Right kidney (tissue), 1 donor: Measurements from ENCODE around the gene ALDH9A1.
"Not testable (repeated sequence)": the region's sequence is repeated elsewhere in the genome, so short reads cannot be mapped to it uniquely, and the experiment has no call there.

Experiments
- DNase-seq: peaks from one replicate; pipeline ENCODE4 v3.0.0-alpha.2; 2016

Gene ALDH9A1

GRCh38 chr1:165696625-165697100 is 1.7 kb downstream of the ALDH9A1 start:
- no peak for DNase-seq

GRCh38 chr1:165695031-165695430 is 3.3 kb downstream of the ALDH9A1 start:
- no peak for DNase-seq

- DNase-seq: no peak
These were observed 10.3 kb downstream of the ALDH9A1 start for GRCh38 chr1:165688046-165688445.

GRCh38 chr1:165686971-165687433 is 11.4 kb downstream of the ALDH9A1 start:
- DNase-seq: no peak

- no peak for DNase-seq
These were observed 12.0 kb downstream of the ALDH9A1 start for GRCh38 chr1:165686121-165686970.

- no peak for DNase-seq
These were observed 14.4 kb downstream of the ALDH9A1 start for GRCh38 chr1:165683848-165684485.

- not testable (repeated sequence) for DNase-seq
These were observed 17.6 kb downstream of the ALDH9A1 start for GRCh38 chr1:165680773-165681172.

GRCh38 chr1:165680303-165680702 is 18.1 kb downstream of the ALDH9A1 start:
- no peak for DNase-seq

GRCh38 chr1:165679282-165680036 is 18.9 kb downstream of the ALDH9A1 start:
- DNase-seq: no peak

GRCh38 chr1:165678509-165678908 is 19.9 kb downstream of the ALDH9A1 start:
- no peak for DNase-seq

- no peak for DNase-seq
These were observed 22.6 kb downstream of the ALDH9A1 start for GRCh38 chr1:165675794-165676193.

- DNase-seq: no peak
These were observed 23.8 kb downstream of the ALDH9A1 start for GRCh38 chr1:165674599-165674998.

- DNase-seq: no peak
These were observed 26.8 kb downstream of the ALDH9A1 start for GRCh38 chr1:165671526-165671925.

GRCh38 chr1:165668184-165668583 is 30.2 kb downstream of the ALDH9A1 start:
- no peak for DNase-seq

- no peak for DNase-seq
These were observed 32.1 kb downstream of the ALDH9A1 start for GRCh38 chr1:165666152-165666825.

GRCh38 chr1:165662186-165662585 is 36.2 kb downstream of the ALDH9A1 start:
- no peak for DNase-seq

- DNase-seq: no peak
These were observed 36.7 kb downstream of the ALDH9A1 start for GRCh38 chr1:165661703-165662102.

GRCh38 chr1:165659581-165659895 is 38.8 kb downstream of the ALDH9A1 start:
- no peak for DNase-seq

- DNase-seq: not testable (repeated sequence)
These were observed 39.4 kb downstream of the ALDH9A1 start for GRCh38 chr1:165658766-165659580.

GRCh38 chr1:165650981-165651625 is 47.3 kb downstream of the ALDH9A1 start:
- DNase-seq: no peak
